Osteoblast (primary cell): ENCODE results near the gene CFAP92. TPM values are rescaled to one million over a fixed set of nuclear protein-coding genes. Genes with fewer than 3 reads are reported as not detected.

ENCODE experiments used
- DNase-seq: peaks from one replicate; pipeline ENCODE4 v3.0.0; 2011; ENCODE audit warnings: low spot score, mixed read lengths; ENCODE audit not compliant: insufficient read length; ENCODE audit errors: missing footprints
- H2AFZ ChIP-seq: 2 replicates; pipeline ENCODE4 v1.6.0; 2011; ENCODE audit warnings: mild to moderate bottlenecking, low read length
- H3K27ac ChIP-seq: 2 replicates; pipeline ENCODE4 v1.5.1; 2011; ENCODE audit warnings: mild to moderate bottlenecking, low read depth, low read length, moderate library complexity
- H3K27me3 ChIP-seq: 2 replicates; pipeline ENCODE4 v1.6.0; 2012; ENCODE audit warnings: mild to moderate bottlenecking, control low read depth, inconsistent platforms, low read length, moderate library complexity; ENCODE audit not compliant: insufficient read depth
- H3K36me3 ChIP-seq: 2 replicates; pipeline ENCODE4 v1.5.1; 2011; ENCODE audit warnings: mild to moderate bottlenecking, low read length, control low read depth, moderate library complexity; ENCODE audit not compliant: insufficient read depth
- H3K4me1 ChIP-seq: 2 replicates; pipeline ENCODE4 v1.5.1; 2011; ENCODE audit warnings: mild to moderate bottlenecking, low read length, control low read depth, moderate library complexity; ENCODE audit not compliant: insufficient read depth
- H3K4me2 ChIP-seq: 2 replicates; pipeline ENCODE4 v1.6.0; 2011; ENCODE audit warnings: mild to moderate bottlenecking, low read length; ENCODE audit not compliant: insufficient read depth
- H3K4me3 ChIP-seq: fragments of 200-600 bp; sonication (generic); 3 replicates; pipeline ENCODE4 v1.5.1; 2012; ENCODE audit warnings: mild to moderate bottlenecking, low read length, inconsistent platforms; ENCODE audit not compliant: insufficient read depth
- H3K79me2 ChIP-seq: 2 replicates; pipeline ENCODE4 v1.6.0; 2012; ENCODE audit warnings: mild to moderate bottlenecking, low read length, control low read depth, inconsistent platforms; ENCODE audit not compliant: insufficient read depth
- H3K9me3 ChIP-seq: 2 replicates; pipeline ENCODE4 v1.5.1; 2011; ENCODE audit warnings: low read depth, low read length, control low read depth
- H4K20me1 ChIP-seq: 2 replicates; pipeline ENCODE4 v1.6.0; 2012; ENCODE audit warnings: mild to moderate bottlenecking, low read length, control low read depth; ENCODE audit not compliant: insufficient read depth
- total RNA-seq: library from RNA; depleted of rRNA; stranded (reverse); fragments of >200 nt; gene quantifications from 2 replicates; pipeline ENCODE4 v1.2.3, GENCODE V29; 2012
- TF ChIP-seq, protein P1 (sequence below): IDR thresholded peaks from 2 replicates; pipeline ENCODE4 v1.5.1; 2011; ENCODE audit warnings: mild to moderate bottlenecking, low read depth, low read length, moderate library complexity; ENCODE audit errors: extremely low read depth

CFAP92 gene
- total RNA-seq, 1 donor = not detected

DNA sequence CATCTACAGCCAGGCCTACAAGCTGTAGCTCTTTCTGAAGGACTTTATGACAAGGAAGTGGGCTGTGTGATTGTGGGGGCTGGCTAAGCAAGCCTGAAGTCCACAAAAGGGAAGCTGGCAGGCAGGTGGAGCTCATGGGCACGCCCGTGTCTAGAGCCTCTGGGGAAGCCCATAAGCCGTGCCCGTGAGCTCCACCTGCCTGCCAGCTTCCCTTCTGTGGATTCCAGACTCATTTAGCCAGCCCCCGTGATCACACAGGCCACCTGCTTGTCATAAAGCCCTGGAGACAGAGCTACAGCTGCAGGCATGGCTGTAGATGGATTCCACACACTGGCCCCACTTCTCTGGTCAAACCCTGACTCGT, 22.5 kb upstream of the CFAP92 start:
- no peak overlapping the region for H3K4me3 ChIP-seq
- TF ChIP-seq, protein P1, sequence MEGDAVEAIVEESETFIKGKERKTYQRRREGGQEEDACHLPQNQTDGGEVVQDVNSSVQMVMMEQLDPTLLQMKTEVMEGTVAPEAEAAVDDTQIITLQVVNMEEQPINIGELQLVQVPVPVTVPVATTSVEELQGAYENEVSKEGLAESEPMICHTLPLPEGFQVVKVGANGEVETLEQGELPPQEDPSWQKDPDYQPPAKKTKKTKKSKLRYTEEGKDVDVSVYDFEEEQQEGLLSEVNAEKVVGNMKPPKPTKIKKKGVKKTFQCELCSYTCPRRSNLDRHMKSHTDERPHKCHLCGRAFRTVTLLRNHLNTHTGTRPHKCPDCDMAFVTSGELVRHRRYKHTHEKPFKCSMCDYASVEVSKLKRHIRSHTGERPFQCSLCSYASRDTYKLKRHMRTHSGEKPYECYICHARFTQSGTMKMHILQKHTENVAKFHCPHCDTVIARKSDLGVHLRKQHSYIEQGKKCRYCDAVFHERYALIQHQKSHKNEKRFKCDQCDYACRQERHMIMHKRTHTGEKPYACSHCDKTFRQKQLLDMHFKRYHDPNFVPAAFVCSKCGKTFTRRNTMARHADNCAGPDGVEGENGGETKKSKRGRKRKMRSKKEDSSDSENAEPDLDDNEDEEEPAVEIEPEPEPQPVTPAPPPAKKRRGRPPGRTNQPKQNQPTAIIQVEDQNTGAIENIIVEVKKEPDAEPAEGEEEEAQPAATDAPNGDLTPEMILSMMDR = no peak
- H4K20me1 ChIP-seq = no peaks in the 10 kb centered on the region
- H3K27me3 ChIP-seq = no peaks in the 10 kb centered on the region
- H3K9me3 ChIP-seq = no peaks in the 10 kb centered on the region
- H3K79me2 ChIP-seq = no peaks in the 10 kb centered on the region
- DNase-seq = no peak
- no peaks in the 10 kb centered on the region for H3K36me3 ChIP-seq
- peaks cover 3% of the 10 kb centered on the region for H3K4me1 ChIP-seq
- H3K27ac ChIP-seq = no peak overlapping the region
- H2AFZ ChIP-seq = no peak overlapping the region
- no peak overlapping the region for H3K4me2 ChIP-seq

- no peak for DNase-seq
- TF ChIP-seq, protein P1 = no peak
- no peak overlapping the region for H2AFZ ChIP-seq
Observed at GRCh38 chr3:129015388-129016105, 21.7 kb upstream of the CFAP92 start.

DNA sequence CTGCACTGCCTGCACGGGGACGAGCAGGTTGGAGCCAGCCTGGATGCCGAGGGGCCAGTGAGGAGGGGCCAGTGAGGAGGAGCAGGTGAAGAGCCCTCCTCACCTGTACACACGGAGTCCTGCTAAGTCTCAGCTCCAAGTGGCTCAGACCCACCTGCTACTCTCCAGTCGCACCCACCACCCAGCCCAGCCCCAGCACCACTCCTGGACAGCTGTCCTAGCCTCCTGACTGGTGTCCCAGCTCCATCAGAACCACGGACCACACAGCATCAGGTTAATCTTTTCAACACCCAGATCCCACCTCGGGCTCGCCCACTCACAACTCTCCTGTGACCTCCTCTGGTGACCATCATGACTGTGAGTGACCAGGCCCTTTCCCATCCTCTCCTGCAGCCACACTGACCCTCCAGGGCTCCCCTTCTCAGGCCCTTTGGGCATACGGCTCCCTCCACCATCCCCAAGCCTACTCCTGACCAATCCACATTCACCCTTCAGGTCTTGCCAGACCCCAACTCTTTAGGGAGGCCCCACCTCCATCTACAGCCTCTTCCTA, 21.0 kb upstream of the CFAP92 start:
- no peaks in the 10 kb centered on the region for H3K9me3 ChIP-seq
- H3K4me2 ChIP-seq = no peak overlapping the region
- no peaks in the 10 kb centered on the region for H3K79me2 ChIP-seq
- no peaks in the 10 kb centered on the region for H3K27me3 ChIP-seq
- no peak for DNase-seq
- no peaks in the 10 kb centered on the region for H3K36me3 ChIP-seq
- no peaks in the 10 kb centered on the region for H3K4me1 ChIP-seq
- H4K20me1 ChIP-seq = no peaks in the 10 kb centered on the region
- TF ChIP-seq, protein P1 = no peak
- H3K27ac ChIP-seq = no peak overlapping the region
- no peak overlapping the region for H3K4me3 ChIP-seq
- no peak overlapping the region for H2AFZ ChIP-seq

More at GRCh38 chr3:129015388-129016105, 21.7 kb upstream of the CFAP92 start:
- H3K4me2 ChIP-seq = no peak overlapping the region
- H3K9me3 ChIP-seq = no peaks in the 10 kb centered on the region
- H3K4me3 ChIP-seq = no peak overlapping the region
- H4K20me1 ChIP-seq = no peaks in the 10 kb centered on the region
- H3K27ac ChIP-seq = no peak overlapping the region
- no peaks in the 10 kb centered on the region for H3K79me2 ChIP-seq
- no peaks in the 10 kb centered on the region for H3K27me3 ChIP-seq
- no peaks in the 10 kb centered on the region for H3K4me1 ChIP-seq
- no peaks in the 10 kb centered on the region for H3K36me3 ChIP-seq

DNA sequence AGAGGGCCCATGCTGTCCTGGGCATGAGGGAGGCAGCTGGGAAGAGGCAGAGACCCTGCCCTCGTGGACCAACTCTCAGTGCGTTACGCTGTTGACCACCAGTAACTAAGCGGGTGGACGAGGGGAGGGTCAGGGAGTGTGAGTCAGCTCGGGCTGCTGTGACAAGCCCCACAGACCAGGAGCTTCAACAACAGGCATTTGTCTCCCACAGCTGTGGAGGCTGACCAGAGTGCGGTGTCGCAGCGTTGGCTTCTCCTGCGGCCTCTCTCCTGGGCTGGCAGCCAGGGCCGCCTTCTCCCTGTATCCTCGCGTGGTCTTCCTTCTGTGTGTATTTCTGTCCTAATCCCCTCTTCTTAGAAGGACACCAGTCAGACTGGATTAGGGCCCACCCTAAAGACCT, 20.3 kb upstream of the CFAP92 start:
- Histone ChIP-seq H3K4me2 (no peak overlapping the region), H3K4me3 (no peak overlapping the region), H3K27ac (no peak overlapping the region), H3K9me3 (no peaks in the 10 kb centered on the region), H3K79me2 (no peaks in the 10 kb centered on the region), H3K4me1 (no peaks in the 10 kb centered on the region), H4K20me1 (no peaks in the 10 kb centered on the region), H3K36me3 (no peaks in the 10 kb centered on the region), H3K27me3 (peaks cover 3% of the 10 kb centered on the region), H2AFZ (no peak overlapping the region)
- peak; percentile 47 for DNase-seq
- TF ChIP-seq, protein P1 = no peak
